ENCODE measurements around the gene KIF7.

The KIF7 gene

DNA sequence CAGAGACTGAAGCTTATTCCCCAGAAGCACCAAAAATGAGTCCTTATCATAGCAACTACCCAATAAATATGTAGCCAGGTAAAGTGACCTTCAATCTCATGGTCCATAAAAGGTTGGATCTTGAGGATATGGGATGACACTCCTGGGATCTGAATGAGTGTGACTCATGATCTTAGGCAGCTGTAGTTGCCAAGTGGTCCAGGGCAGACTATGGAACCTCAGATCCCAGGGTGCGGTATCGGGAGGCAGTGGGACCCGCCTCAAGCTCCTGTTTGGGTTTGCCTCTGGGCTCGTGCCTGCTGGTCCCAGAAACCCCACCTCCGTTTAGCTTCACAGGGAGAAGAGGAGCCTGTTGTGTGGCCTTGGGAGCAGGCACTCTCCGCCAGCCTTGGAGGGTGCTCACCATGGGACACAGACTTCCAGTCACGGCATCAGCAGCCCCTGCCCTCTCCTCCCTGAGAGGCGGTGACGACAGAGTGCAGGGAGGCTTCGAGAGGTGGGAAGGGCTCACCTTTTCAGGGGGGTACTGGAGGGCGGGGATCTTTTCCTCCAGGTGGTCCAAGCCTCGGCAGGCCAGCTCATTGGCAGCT lies 15.8 kb upstream of the KIF7 start:
- in situ Hi-C loops (cut with MboI; ENCODE audit: low pct_unique_long_range_greater_than_20kb, low sequenced_read_pairs, unreplicated experiment) = no loop called here
- TF ChIP-seq CTCF (IDR thresholded peaks at IDR 0.05; ENCODE audit: extremely low read depth, insufficient read depth, missing control alignments) = no peak
- DNase-seq (ENCODE audit: low spot score) = no peak

- TF ChIP-seq CTCF (IDR thresholded peaks at IDR 0.05; ENCODE audit: extremely low read depth, insufficient read depth, missing control alignments) = no peak
- DNase-seq (ENCODE audit: low spot score) = no peak
- in situ Hi-C loops (cut with MboI; ENCODE audit: low pct_unique_long_range_greater_than_20kb, low sequenced_read_pairs, unreplicated experiment) = no loop called here
These were observed 14.7 kb upstream of the KIF7 start for GRCh38 chr15:89669941-89670340.

DNA sequence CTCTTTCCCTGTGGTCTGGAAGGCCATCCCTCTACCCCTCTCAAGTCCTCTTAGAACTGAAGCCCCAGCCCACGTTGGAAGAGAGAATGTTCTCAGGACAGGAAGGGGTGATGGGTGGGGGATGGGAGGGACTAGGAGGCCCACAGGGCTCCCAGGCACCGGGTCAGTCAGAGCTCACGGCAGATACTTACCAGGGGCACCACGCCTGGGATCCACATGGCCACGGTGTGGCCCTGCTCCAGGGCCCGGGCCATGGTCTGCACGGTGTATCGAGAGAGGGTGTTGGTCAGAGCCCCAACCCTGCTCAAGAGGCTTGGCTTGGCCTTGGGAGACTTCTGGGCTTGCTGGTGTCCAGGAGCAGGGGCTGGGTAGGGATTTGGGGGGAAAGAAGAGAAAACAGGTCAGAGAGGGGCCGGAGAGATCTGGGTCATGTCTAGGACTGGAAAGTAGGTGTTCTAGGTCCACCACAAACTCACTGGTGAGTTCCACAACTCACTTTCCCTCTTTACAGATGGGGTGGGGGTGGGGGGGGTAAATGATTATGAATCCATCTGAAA lies 14.1 kb upstream of the KIF7 start:
- TF ChIP-seq CTCF (IDR thresholded peaks at IDR 0.05; ENCODE audit: extremely low read depth, insufficient read depth, missing control alignments) = no peak
- no peak for DNase-seq (ENCODE audit: low spot score)
- in situ Hi-C loops (cut with MboI; ENCODE audit: low pct_unique_long_range_greater_than_20kb, low sequenced_read_pairs, unreplicated experiment) = no loop called here

GRCh38 chr15:89668171-89668570 lies 12.9 kb upstream of the KIF7 start:
- no peak for DNase-seq (ENCODE audit: low spot score)
- TF ChIP-seq CTCF (IDR thresholded peaks at IDR 0.05; ENCODE audit: extremely low read depth, insufficient read depth, missing control alignments) = no peak
- in situ Hi-C loops (cut with MboI; ENCODE audit: low pct_unique_long_range_greater_than_20kb, low sequenced_read_pairs, unreplicated experiment) = no loop called here

GRCh38 chr15:89667706-89667960 lies 12.4 kb upstream of the KIF7 start:
- TF ChIP-seq CTCF (IDR thresholded peaks at IDR 0.05; ENCODE audit: extremely low read depth, insufficient read depth, missing control alignments) = no peak
- in situ Hi-C loops (cut with MboI; ENCODE audit: low pct_unique_long_range_greater_than_20kb, low sequenced_read_pairs, unreplicated experiment) = no loop called here
- DNase-seq (ENCODE audit: low spot score) = no peak

DNA sequence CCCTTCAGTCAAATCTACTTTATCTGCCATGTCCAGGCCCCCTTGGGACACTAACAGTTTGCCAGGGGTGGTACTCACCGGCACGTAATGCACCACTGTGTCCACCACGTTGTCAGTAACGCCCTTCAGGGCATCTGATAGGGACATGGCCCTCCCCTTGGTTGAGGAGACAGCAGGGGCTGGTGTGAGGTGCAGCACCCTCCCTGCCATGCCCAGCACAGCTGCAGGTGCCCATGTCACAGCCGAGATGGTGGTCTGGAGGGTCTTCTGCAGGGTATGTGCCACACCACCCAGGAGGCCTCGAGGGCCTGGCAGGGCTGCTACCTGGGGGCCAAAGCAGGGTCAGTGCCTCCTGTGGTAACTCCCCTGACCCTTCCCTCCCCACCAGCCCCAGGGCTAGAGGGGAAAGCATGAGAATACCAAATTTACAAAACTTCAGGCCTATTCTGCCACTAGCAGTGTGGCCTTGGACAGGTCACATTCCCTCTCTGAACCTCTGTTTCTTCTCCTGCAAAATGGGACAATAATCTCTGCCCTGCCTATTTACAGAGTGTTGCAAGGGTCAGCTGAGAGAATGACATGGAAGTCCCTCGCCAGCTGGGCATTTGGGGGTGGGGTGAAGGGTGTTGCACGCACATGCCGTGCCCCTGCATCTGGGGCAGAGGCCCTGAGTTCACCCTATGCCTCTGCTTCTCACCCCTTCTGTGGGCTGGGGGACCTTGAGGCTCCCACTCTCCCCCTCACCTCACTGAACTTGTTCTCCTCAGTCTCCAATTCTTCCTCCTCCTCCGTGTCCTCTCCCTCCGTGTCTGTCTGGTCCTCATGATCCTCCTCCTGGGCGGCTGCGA lies 11.8 kb upstream of the KIF7 start:
- DNase-seq (ENCODE audit: low spot score) = no peak
- TF ChIP-seq CTCF (IDR thresholded peaks at IDR 0.05; ENCODE audit: extremely low read depth, insufficient read depth, missing control alignments) = no peak
- in situ Hi-C loops (cut with MboI; ENCODE audit: low pct_unique_long_range_greater_than_20kb, low sequenced_read_pairs, unreplicated experiment) = no loop called here
